ENCODE data around the gene HOTAIR.

HOTAIR gene

GRCh38 chr12:54011665-54012532, 37.1 kb upstream of the HOTAIR start:
- no peak for DNase-seq (ENCODE audit: low read depth in 4 of 4, low spot score in 1 of 4)

GRCh38 chr12:54010972-54011664, 36.4 kb upstream of the HOTAIR start:
- no peak for DNase-seq (ENCODE audit: low read depth in 4 of 4, low spot score in 1 of 4)

DNA sequence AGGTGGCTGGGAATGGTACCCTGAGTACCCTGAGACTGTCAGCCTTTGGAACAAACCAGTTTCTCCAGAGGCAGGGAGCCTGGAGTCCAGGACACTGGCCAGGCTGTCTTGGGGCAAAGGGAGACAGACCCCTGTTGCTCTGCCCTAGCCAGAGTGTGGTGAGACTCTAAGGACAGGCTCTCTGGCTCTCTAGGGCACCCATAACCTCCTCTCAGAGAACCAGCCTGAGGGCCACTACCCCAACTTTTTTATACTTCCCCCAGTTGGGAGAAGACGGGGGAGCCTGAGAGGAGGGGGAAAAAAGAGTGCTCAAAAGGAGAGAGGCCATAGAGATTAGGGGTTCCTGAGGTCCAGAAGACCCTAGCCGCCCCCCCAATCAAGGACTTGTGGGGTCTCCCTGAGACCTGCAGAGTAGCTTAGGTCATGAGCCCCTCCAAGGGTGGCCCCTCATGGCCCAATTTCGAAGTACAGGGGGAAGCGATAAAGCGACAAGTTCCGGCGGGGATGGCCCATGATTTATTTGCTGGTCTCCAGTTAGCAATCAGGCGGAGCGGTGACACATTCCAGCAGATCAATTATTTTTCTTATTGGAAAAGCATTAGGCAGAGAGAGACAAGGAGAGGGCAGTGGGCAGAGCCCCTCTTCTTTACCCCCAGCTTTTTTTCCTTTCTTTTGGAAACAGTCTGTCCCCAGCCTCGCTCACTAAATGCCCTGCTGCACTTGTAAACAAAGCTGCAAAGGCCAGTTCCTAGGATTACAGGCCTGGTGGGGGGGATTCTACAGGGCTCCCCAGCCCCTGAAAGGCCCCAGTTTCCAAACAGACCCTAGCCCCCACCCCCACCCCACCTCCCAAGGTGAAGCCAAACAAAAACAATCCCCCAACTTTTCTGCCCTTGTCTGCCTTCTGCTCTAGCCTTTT, 35.6 kb upstream of the HOTAIR start:
- no peak for DNase-seq (ENCODE audit: low read depth in 4 of 4, low spot score in 1 of 4)

DNA sequence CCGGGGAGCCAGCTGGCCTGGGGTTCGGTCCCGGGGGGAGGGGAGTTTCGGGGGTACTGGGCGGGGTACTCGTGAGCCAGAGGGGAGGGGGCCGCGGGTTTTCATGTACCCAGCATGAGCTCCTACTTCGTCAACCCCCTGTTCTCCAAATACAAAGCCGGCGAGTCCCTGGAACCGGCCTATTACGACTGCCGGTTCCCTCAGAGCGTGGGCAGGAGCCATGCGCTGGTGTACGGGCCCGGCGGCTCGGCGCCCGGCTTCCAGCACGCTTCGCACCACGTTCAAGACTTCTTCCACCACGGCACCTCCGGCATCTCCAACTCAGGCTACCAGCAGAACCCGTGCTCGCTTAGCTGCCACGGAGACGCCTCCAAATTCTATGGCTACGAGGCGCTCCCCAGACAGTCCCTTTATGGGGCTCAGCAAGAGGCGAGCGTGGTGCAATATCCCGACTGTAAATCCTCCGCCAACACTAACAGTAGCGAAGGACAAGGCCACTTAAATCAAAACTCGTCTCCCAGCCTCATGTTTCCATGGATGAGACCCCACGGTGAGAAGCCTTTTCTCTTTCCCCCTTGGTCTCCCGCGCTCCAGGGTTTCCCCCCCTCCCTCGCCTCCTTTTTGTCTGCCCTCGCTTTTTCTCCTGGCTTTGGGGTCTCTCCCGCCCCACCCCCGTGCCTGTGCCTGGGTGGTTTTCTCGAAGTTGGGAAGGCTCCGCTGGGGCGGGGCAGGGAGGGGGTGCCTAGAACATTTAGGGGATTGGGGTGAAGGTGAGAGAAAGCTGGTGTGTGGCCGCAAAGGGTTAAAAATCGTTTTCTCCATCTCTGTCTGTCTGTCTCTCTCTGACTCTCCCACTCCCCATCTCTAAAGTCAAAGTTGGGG, 34.7 kb upstream of the HOTAIR start:
- DNase-seq (ENCODE audit: low read depth in 4 of 4, low spot score in 1 of 4), result no peak

- no peak for DNase-seq (ENCODE audit: low read depth in 4 of 4, low spot score in 1 of 4)
Observed at GRCh38 chr12:54008260-54008552, 33.5 kb upstream of the HOTAIR start.

- DNase-seq (ENCODE audit: low read depth in 4 of 4, low spot score in 1 of 4), result no peak
Observed at GRCh38 chr12:54007538-54008259, 32.9 kb upstream of the HOTAIR start.

DNA sequence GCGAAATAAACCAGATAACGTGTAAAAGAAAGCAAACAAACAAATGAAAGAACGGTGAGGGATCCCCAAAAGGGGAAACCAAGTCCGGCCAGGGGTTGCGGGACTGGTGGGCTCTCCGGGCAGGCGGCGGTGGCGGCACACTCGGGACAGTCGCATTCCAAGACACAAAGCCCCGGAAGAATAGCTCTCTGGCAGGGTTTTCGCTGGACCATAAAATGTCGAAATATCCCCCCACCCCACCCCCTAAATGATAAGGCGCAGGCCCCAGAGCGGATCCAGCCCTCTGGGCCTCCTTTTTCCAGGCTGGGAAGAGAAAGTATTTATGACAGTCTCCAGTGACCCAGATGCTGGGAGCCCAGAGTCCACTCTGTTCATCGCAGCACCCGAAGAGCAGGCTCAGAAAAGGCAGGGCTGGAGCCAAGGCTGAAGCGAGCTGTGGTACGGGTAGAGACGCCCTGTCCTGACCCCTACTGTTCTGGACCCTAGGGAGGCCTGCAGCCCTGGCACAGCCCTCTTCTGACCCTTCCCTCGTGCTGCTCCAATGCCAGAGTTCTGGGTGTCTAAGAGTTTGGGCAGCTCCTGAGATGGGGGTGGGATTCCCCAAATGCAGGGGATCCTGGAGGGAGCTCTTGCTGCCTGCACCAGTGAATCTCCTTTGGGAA, 31.9 kb upstream of the HOTAIR start:
- no peak for DNase-seq (ENCODE audit: low read depth in 4 of 4, low spot score in 1 of 4)

DNA sequence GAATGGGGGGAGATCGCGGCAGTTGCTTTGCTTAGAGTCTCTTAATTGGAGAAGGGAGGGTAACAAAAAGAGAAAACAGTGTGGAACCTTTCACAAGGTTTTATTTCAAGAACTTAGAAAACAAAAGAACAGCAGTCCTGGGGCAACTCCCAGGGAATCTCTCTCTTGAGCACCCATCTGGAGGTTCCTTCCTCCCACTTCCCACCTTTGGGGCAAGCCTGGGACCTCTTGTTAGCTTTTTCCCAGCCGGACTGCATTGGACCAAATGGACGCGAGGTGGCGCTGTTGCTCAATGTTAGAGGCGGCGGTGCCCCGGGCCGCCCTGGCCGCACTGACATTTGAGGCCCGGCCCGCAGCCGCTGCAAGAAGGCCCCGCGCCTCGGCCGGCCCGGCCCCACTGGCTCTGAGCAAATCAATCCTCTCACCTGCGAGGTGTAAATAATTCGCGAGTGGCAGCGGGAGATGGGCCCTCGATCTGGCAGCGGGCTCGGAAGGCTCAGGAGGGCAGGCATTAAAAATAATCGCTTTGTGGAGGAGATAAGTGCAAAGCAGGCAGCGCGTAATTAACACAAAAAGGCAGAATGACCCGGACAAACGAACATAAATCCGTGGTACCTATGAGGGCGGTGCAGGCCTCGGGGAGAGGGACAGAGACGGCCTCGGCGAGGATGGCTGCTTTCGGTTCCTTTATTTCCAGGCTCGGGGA, 31.3 kb upstream of the HOTAIR start:
- DNase-seq (ENCODE audit: low read depth in 4 of 4, low spot score in 1 of 4), result peak; percentile 77 to 86 (median 82)

DNA sequence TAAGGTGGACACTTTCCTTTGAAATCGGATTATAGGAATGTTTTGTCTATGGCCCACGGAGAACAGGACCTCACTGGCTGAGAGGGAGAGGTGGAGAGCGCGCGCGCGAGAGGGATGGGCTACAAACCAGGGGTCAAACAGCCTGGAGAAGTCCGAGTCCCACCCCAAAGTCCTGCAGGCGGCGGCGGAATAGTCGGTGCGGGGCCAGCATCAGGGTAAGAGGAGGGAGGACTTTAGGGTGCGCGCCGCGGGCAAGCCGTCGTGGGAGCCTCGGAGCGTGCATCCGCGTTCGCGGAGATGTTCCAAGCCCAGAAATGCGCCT, 30.7 kb upstream of the HOTAIR start:
- DNase-seq (ENCODE audit: low read depth in 4 of 4, low spot score in 1 of 4), result no peak

DNA sequence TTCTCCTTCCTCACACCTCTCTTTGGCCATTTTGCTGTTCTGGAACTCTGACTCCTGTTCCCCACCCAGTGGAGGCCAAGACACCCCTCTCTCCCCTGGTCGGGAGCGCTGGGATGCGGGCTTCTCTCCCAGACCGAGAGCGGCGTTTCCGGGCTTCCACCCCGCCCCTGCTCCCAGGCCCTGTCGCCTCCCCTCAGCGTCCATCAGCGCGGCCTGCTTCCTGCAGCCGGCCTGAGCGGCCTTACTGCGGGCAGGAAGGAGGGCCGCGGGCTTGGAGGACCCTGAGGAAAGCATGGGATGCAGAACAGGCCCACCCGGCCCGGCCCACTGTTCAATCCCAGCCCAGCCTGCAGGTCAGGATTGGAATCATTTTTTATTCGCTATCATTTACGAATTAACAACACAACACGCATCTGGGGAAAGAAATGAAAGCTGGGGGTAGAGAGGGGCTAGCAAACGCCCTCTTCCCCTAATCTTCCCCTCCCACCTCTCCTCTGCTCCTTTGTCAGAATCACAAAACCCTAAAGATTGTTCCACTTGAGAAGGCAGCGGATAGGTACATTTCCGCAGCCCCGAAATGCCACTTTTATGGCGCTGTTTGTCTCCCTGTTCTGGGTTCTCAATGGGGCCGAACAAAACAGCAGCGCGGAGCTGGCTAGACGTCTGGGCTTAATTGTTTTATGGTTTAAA, 30.2 kb upstream of the HOTAIR start:
- no peak for DNase-seq (ENCODE audit: low read depth in 4 of 4, low spot score in 1 of 4)

DNA sequence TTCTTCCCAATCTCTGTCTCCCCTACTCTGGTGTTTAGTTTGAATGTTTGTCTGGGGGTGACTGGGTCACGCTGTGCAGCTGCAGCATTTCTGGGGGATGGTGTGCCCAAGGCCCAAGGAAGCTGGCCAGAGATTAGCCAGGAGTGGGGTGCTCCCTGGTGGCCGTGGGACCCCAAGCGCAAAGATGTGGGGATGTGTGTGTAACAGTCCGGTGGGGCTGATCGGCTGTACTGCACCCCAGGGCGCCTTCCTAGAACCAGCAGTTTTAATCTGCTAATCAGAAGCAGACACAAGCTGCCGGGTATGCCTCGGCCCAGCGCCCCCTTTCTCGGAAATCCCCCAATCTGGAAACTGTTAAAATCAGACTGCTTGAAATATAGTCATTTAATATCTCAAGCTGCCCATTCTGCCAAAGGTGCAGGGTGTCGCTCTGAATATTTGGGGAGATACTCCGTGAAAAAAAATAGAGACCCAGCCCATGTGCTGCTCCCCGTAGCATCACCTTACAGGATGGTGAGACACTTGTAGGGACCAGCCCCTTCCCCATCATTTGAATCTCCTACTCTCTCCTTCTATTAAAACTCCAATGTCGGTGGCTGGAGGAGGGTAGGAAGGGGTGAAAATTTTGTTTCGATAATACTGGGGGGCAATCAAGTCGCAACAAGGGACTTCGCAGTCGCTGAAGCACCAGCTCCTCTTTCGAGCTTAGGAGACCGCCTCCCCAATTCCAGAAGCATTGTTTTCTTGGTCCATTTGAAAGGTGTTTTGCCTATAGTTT, 29.5 kb upstream of the HOTAIR start:
- no peak for DNase-seq (ENCODE audit: low read depth in 4 of 4, low spot score in 1 of 4)

- no peak for DNase-seq (ENCODE audit: low read depth in 4 of 4, low spot score in 1 of 4)
Observed at GRCh38 chr12:54003625-54004024, 28.9 kb upstream of the HOTAIR start.

- no peak for DNase-seq (ENCODE audit: low read depth in 4 of 4, low spot score in 1 of 4)
Observed at GRCh38 chr12:54002915-54003389, 28.2 kb upstream of the HOTAIR start.

DNA sequence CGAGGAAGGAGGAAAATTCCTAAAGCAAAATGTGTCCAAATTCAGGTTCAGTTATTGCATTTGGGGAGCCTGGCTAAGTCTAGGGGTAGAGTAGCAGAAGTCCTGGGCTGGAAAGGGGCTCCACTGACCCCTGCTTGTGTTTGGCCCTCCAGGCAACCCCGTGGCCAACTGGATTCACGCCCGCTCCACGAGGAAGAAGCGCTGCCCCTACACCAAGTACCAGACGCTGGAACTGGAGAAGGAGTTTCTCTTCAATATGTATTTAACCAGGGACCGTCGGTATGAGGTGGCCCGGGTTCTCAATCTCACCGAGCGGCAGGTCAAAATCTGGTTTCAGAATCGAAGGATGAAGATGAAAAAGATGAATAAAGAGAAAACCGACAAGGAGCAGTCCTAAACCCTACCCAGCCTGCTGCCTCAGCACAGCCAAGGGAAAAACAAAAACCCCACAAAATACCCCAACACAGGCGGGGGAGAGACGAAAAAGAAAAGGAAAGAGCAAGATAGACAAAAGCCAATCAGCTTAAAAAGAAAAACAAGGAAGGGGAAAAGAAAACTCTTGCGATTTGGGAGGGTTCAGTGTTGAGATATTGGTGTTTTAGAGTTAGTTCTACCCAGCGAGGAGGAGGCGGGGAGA, 27.6 kb upstream of the HOTAIR start:
- no peak for DNase-seq (ENCODE audit: low read depth in 4 of 4, low spot score in 1 of 4)

- DNase-seq (ENCODE audit: low read depth in 4 of 4, low spot score in 1 of 4), result no peak
Observed at GRCh38 chr12:54001283-54002187, 26.8 kb upstream of the HOTAIR start.

All from stimulated activated CD4-positive, alpha-beta T cell treated with anti-CD3 and anti-CD28 coated beads, Interleukin-1b, Interleukin-23, amount 100 ng/mL, for 24 hours (primary cell).